Activated CD4-positive, alpha-beta T cell treated with anti-CD3 and anti-CD28 coated beads, Interleukin-2, amount 50 U/mL, for 16 hours (primary cell): ENCODE results near the gene CX3CR1.
A peak's percentile ranks its signal among the peaks of the same experiment; 100 is the strongest.
"Not testable (repeated sequence)": the region's sequence is repeated elsewhere in the genome, so short reads cannot be mapped to it uniquely, and the experiment has no call there.

Source experiments
- DNase-seq: peaks from one replicate; pipeline ENCODE4 v3.0.0-alpha.2; 2020

The CX3CR1 gene

GRCh38 chr3:39279745-39280517 is at the start of gene CX3CR1:
Gene CX3CR1 (minus strand): TSS chr3:39280036. CDS start chr3:39266509, 13,527 bp downstream.
- DNase-seq = no peak

- DNase-seq = no peak
Observed at GRCh38 chr3:39329493-39329892, 49.7 kb upstream of the CX3CR1 start, which contains the start of gene CCR8. Gene CCR8 (plus strand): TSS chr3:39329709. CDS start chr3:39332332, 2,623 bp downstream.

GRCh38 chr3:39327746-39328349 is 48.0 kb upstream of the CX3CR1 start:
- peak; percentile 72 for DNase-seq

GRCh38 chr3:39327053-39327745 is 47.4 kb upstream of the CX3CR1 start:
- peak; percentile 38 for DNase-seq

- peak; percentile 77 for DNase-seq
Observed at GRCh38 chr3:39325236-39325635, 45.4 kb upstream of the CX3CR1 start.

- no peak for DNase-seq
Observed at GRCh38 chr3:39323494-39323893, 43.7 kb upstream of the CX3CR1 start.

GRCh38 chr3:39322936-39323335 is 43.1 kb upstream of the CX3CR1 start:
- no peak for DNase-seq

- DNase-seq = not testable (repeated sequence)
Observed at GRCh38 chr3:39322209-39322715, 42.4 kb upstream of the CX3CR1 start.

- DNase-seq = peak; percentile 62
Observed at GRCh38 chr3:39321574-39321983, 41.7 kb upstream of the CX3CR1 start.

- no peak for DNase-seq
Observed at GRCh38 chr3:39319249-39319648, 39.4 kb upstream of the CX3CR1 start.

- DNase-seq = no peak
Observed at GRCh38 chr3:39318301-39318700, 38.5 kb upstream of the CX3CR1 start.

- DNase-seq = no peak
Observed at GRCh38 chr3:39317571-39318169, 37.8 kb upstream of the CX3CR1 start.

GRCh38 chr3:39315420-39315819 is 35.6 kb upstream of the CX3CR1 start:
- peak; percentile 58 for DNase-seq

GRCh38 chr3:39313289-39313688 is 33.5 kb upstream of the CX3CR1 start:
- no peak for DNase-seq

GRCh38 chr3:39302178-39302577 is 22.3 kb upstream of the CX3CR1 start:
- DNase-seq = no peak

GRCh38 chr3:39299279-39299678 is 19.4 kb upstream of the CX3CR1 start:
- DNase-seq = no peak

GRCh38 chr3:39296197-39297077 is 16.6 kb upstream of the CX3CR1 start:
- DNase-seq = no peak

- peak; percentile 73 for DNase-seq
Observed at GRCh38 chr3:39295184-39295775, 15.4 kb upstream of the CX3CR1 start.

- no peak for DNase-seq
Observed at GRCh38 chr3:39294446-39295183, 14.8 kb upstream of the CX3CR1 start.

GRCh38 chr3:39292961-39293360 is 13.1 kb upstream of the CX3CR1 start:
- no peak for DNase-seq

- peak; percentile 80 for DNase-seq
Observed at GRCh38 chr3:39291903-39292329, 12.1 kb upstream of the CX3CR1 start.
